Activated CD8-positive, alpha-beta memory T cell treated with anti-CD3 and anti-CD28 coated beads, Interleukin-2, amount 50 U/mL, for 24 hours (primary cell): ENCODE results near the gene CPLANE2.
"Not testable (repeated sequence)": the region's sequence is repeated elsewhere in the genome, so short reads cannot be mapped to it uniquely, and the experiment has no call there.

Source experiments
- DNase-seq: peaks from one replicate; pipeline ENCODE4 v3.0.0-alpha.2; 2020; ENCODE audit errors: extremely low read depth

The CPLANE2 gene

GRCh38 chr1:16208270-16208987 lies 28.6 kb downstream of the CPLANE2 start:
- DNase-seq: no peak

GRCh38 chr1:16207318-16208269 lies 29.4 kb downstream of the CPLANE2 start:
- no peak for DNase-seq

- peak; percentile 84 for DNase-seq
These were observed 30.3 kb downstream of the CPLANE2 start for GRCh38 chr1:16206547-16207317.

GRCh38 chr1:16205891-16206546 lies 31.0 kb downstream of the CPLANE2 start:
- no peak for DNase-seq

GRCh38 chr1:16205334-16205671 lies 31.7 kb downstream of the CPLANE2 start:
- no peak for DNase-seq

- no peak for DNase-seq
These were observed 32.2 kb downstream of the CPLANE2 start for GRCh38 chr1:16204634-16205333.

- no peak for DNase-seq
These were observed 32.8 kb downstream of the CPLANE2 start for GRCh38 chr1:16204216-16204615.

- DNase-seq: no peak
These were observed 33.4 kb downstream of the CPLANE2 start for GRCh38 chr1:16203550-16203949.

- DNase-seq: no peak
These were observed 34.4 kb downstream of the CPLANE2 start for GRCh38 chr1:16202281-16203210.

GRCh38 chr1:16199700-16200099 lies 37.3 kb downstream of the CPLANE2 start:
- DNase-seq: no peak

- DNase-seq: no peak
These were observed 37.9 kb downstream of the CPLANE2 start for GRCh38 chr1:16199157-16199501.

- DNase-seq: no peak
These were observed 38.4 kb downstream of the CPLANE2 start for GRCh38 chr1:16198444-16199156.

GRCh38 chr1:16196874-16197273 lies 40.1 kb downstream of the CPLANE2 start:
- DNase-seq: no peak

GRCh38 chr1:16196139-16196538 lies 40.8 kb downstream of the CPLANE2 start:
- DNase-seq: not testable (repeated sequence)

- no peak for DNase-seq
These were observed 41.5 kb downstream of the CPLANE2 start for GRCh38 chr1:16195518-16195905.

- DNase-seq: no peak
These were observed 45.0 kb downstream of the CPLANE2 start for GRCh38 chr1:16191916-16192546.

GRCh38 chr1:16191309-16191708 lies 45.7 kb downstream of the CPLANE2 start:
- DNase-seq: no peak

- no peak for DNase-seq
These were observed 46.9 kb downstream of the CPLANE2 start for GRCh38 chr1:16189921-16190621.
